BJ (cell line): ENCODE data around the gene HIVEP2. TPM values are rescaled to one million over a fixed set of nuclear protein-coding genes. Genes with fewer than 3 reads are reported as not detected.
A peak's percentile ranks its signal among the peaks of the same experiment; 100 is the strongest.

Source experiments
- CTCF ChIA-PET: fragments of 350-600 bp; formaldehyde crosslinking; extraction: SDS; loops from one replicate; lab custom pipeline; 2021; ENCODE audit warnings: antibody characterized with exemption, inconsistent platforms; lab: Yijun Ruan, JAX
- POLR2A ChIA-PET: fragments of 300-600 bp; sonication (Branson Sonifier 250); formaldehyde crosslinking; extraction: SDS; loops from one replicate; lab custom pipeline; 2021; ENCODE audit warnings: antibody characterized with exemption; lab: Charles Lee
- DNase-seq: peaks from one replicate; pipeline ENCODE4 v3.0.0-alpha.2; 2011; ENCODE audit warnings: low read depth
- H3K27me3 ChIP-seq: 2 replicates; pipeline ENCODE4 v1.6.0; 2011; ENCODE audit warnings: low read length; ENCODE audit not compliant: control insufficient read depth, insufficient read depth
- H3K36me3 ChIP-seq: 2 replicates; pipeline ENCODE4 v1.5.1; 2011; ENCODE audit warnings: low read length; ENCODE audit not compliant: control insufficient read depth, insufficient read depth
- H3K4me3 ChIP-seq: 2 replicates; pipeline ENCODE4 v1.5.1; 2011; ENCODE audit warnings: low read depth, mild to moderate bottlenecking, control low read depth, low read length
- CTCF ChIP-seq: IDR thresholded peaks from 2 replicates; pipeline ENCODE4 v1.5.1; 2011; ENCODE audit warnings: low read depth, mild to moderate bottlenecking, control low read depth, inconsistent platforms, low read length, moderate library complexity; ENCODE audit not compliant: insufficient read depth
- polyA plus RNA-seq: library from polyadenylated mRNA; depleted of rRNA; stranded (reverse); fragments of >200 nt; gene quantifications from 2 replicates; pipeline ENCODE4 v1.2.3, GENCODE V29; 2011

HIVEP2 gene
- polyA plus RNA-seq, 1 experiment: 3.7 TPM

GRCh38 chr6:142887517-142887916 is 57.5 kb downstream of the HIVEP2 start:
- no peaks in the 10 kb centered on the region for H3K36me3 ChIP-seq
- no peak for DNase-seq
- ChIA-PET CTCF (no interaction called here), POLR2A (no interaction called here)
- H3K4me3 ChIP-seq: no peak overlapping the region
- TF ChIP-seq CTCF: no peak
- H3K27me3 ChIP-seq: no peaks in the 10 kb centered on the region

GRCh38 chr6:142886431-142887170 is 58.4 kb downstream of the HIVEP2 start:
- H3K4me3 ChIP-seq: no peak overlapping the region
- TF ChIP-seq CTCF: peak; percentile 35; the same call in 1 of the 2 replicates
- ChIA-PET CTCF (interaction anchor here (0.9 to 1.6 kb wide), 3 partner anchors 57 to 193 kb away, joined by 3 to 4 read pairs (median 3); no protein-coding TSS in a partner anchor), POLR2A (no interaction called here)
- H3K36me3 ChIP-seq: no peaks in the 10 kb centered on the region
- H3K27me3 ChIP-seq: no peaks in the 10 kb centered on the region
- no peak for DNase-seq

GRCh38 chr6:142885182-142885867 is 59.7 kb downstream of the HIVEP2 start:
- Histone ChIP-seq H3K27me3 (no peaks in the 10 kb centered on the region), H3K36me3 (no peaks in the 10 kb centered on the region), H3K4me3 (peak overlapping the region; percentile 41)
- peak; percentile 87 for DNase-seq
- no peak for TF ChIP-seq CTCF
- POLR2A ChIA-PET: interaction anchor here (0.6 kb wide), 1 partner anchor 60 kb away, joined by 3 read pairs; no protein-coding TSS in a partner anchor
- CTCF ChIA-PET: interaction anchor here (0.6 to 1.6 kb wide), 3 partner anchors 138 to 594 kb away, joined by 3 to 4 read pairs (median 3); no protein-coding TSS in a partner anchor

GRCh38 chr6:142884214-142885035 is 60.6 kb downstream of the HIVEP2 start:
- Histone ChIP-seq H3K4me3 (no peak overlapping the region), H3K36me3 (no peaks in the 10 kb centered on the region), H3K27me3 (no peaks in the 10 kb centered on the region)
- TF ChIP-seq CTCF: no peak
- DNase-seq: no peak
- POLR2A ChIA-PET: interaction anchor here (0.6 kb wide), 1 partner anchor 61 kb away, joined by 3 read pairs; no protein-coding TSS in a partner anchor
- CTCF ChIA-PET: interaction anchor here (1.6 kb wide), 1 partner anchor 137 kb away, joined by 3 read pairs; no protein-coding TSS in a partner anchor
